SK-N-SH (cell line): ENCODE data around the gene LSM8. TPM values are rescaled to one million over a fixed set of nuclear protein-coding genes. Genes with fewer than 3 reads are reported as not detected.

Experiments
- CTCF ChIA-PET: fragments of 300-600, 350-600 bp; formaldehyde crosslinking; extraction: SDS; loops from one replicate; lab custom pipeline; 2021; lab: Yijun Ruan, JAX
- POLR2A ChIA-PET: fragments of 350-600 bp; sonication (Branson Sonifier 250); formaldehyde crosslinking; extraction: SDS; loops from one replicate; lab custom pipeline; 2020; ENCODE audit warnings: antibody characterized with exemption, inconsistent platforms; lab: Yijun Ruan, JAX
- DNase-seq: peaks from one replicate; pipeline ENCODE4 v3.0.0; 2012
- H2AFZ ChIP-seq: fragments of 200-600 bp; sonication (generic); 2 replicates; pipeline ENCODE4 v1.8.1; 2016; ENCODE audit warnings: antibody characterized with exemption, mild to moderate bottlenecking, low read depth
- H3F3A ChIP-seq: fragments of 200-600 bp; sonication (generic); replicated peaks from 2 replicates; pipeline ENCODE3; 2016; ENCODE audit warnings: antibody characterized with exemption, mild to moderate bottlenecking; ENCODE audit not compliant: insufficient read depth
- H3K27ac ChIP-seq, 2 experiments: fragments of 200-500 bp in 1 of 2; fragments of 200-600 bp in 1 of 2; sonication (Bioruptor generic) in 1 of 2; sonication (generic), shearing (Covaris generic) in 1 of 2; 2 replicates each; pipeline versions ENCODE4 v1.5.1 to v1.6.1; 2014 to 2016; ENCODE audit warnings: low read depth in 2 of 2, inconsistent platforms in 1 of 2, low read length in 1 of 2, mild to moderate bottlenecking in 1 of 2, mixed read lengths in 1 of 2
- H3K27me3 ChIP-seq: fragments of 200-600 bp; sonication (generic), shearing (Covaris generic); 2 replicates; pipeline ENCODE4 v1.6.1; 2016; ENCODE audit warnings: mixed run types; ENCODE audit not compliant: insufficient read depth
- H3K36me3 ChIP-seq, 2 experiments: fragments of 200-500 bp in 1 of 2; fragments of 200-600 bp in 1 of 2; sonication (Bioruptor generic) in 1 of 2; sonication (generic) in 1 of 2; replicated peaks in 1 of 2; 2 replicates each; pipeline versions ENCODE3 to v1.5.1; 2014 to 2016; ENCODE audit warnings: low read length in 1 of 2, mild to moderate bottlenecking in 1 of 2; ENCODE audit not compliant: insufficient read depth in 2 of 2, control insufficient read depth in 1 of 2
- H3K4me1 ChIP-seq, 2 experiments: fragments of 200-500 bp in 1 of 2; fragments of 200-600 bp in 1 of 2; sonication (Bioruptor generic) in 1 of 2; sonication (generic), shearing (Covaris generic) in 1 of 2; 2 replicates each; pipeline versions ENCODE4 v1.5.1 to v1.6.1; 2014 to 2016; ENCODE audit warnings: low read depth in 1 of 2, low read length in 1 of 2, mixed run types in 1 of 2; ENCODE audit not compliant: insufficient read depth in 2 of 2, control insufficient read depth in 1 of 2
- H3K4me2 ChIP-seq: fragments of 200-600 bp; sonication (generic), shearing (Covaris generic); 2 replicates; pipeline ENCODE4 v1.6.1; 2017; ENCODE audit warnings: mixed run types
- H3K4me3 ChIP-seq, 2 experiments: fragments of 200-500 bp in 1 of 2; fragments of 200-600 bp in 1 of 2; sonication (Bioruptor generic) in 1 of 2; sonication (generic), shearing (Covaris generic) in 1 of 2; 2 replicates each; pipeline versions ENCODE4 v1.5.1 to v1.8.1; 2014 to 2016; ENCODE audit warnings: low read depth in 2 of 2, inconsistent platforms in 1 of 2, low read length in 1 of 2, mild to moderate bottlenecking in 1 of 2, mixed read lengths in 1 of 2, moderate library complexity in 1 of 2
- H3K79me2 ChIP-seq: fragments of 200-600 bp; sonication (generic); 2 replicates; pipeline ENCODE4 v1.8.1; 2017; ENCODE audit warnings: mild to moderate bottlenecking; ENCODE audit not compliant: insufficient read depth
- H3K9ac ChIP-seq: fragments of 200-600 bp; sonication (generic); 2 replicates; pipeline ENCODE4 v1.6.1; 2017; ENCODE audit warnings: mixed run types
- H3K9me2 ChIP-seq: fragments of 200-600 bp; sonication (generic); 2 replicates; pipeline ENCODE4 v1.6.1; 2017; ENCODE audit warnings: mixed run types
- H3K9me3 ChIP-seq: fragments of 200-600 bp; sonication (generic); 2 replicates; pipeline ENCODE4 v1.6.1; 2017; ENCODE audit warnings: mixed run types, mild to moderate bottlenecking, moderate library complexity
- H4K20me1 ChIP-seq: fragments of 200-600 bp; sonication (generic); 2 replicates; pipeline ENCODE4 v1.6.1; 2017; ENCODE audit warnings: mild to moderate bottlenecking, mixed run types; ENCODE audit not compliant: insufficient read depth
- CTCF ChIP-seq: fragments of 200-600 bp; sonication (generic); IDR thresholded peaks from 2 replicates; pipeline ENCODE4 v1.6.1; 2017; ENCODE audit warnings: antibody characterized with exemption, mild to moderate bottlenecking, moderate library complexity
- FOXJ3 ChIP-seq: sonication (generic); formaldehyde crosslinking; IDR thresholded peaks from 2 replicates; pipeline ENCODE4 v1.5.1; 2020; ENCODE audit warnings: mild to moderate bottlenecking, missing genetic modification reagents
- NFIC ChIP-seq: IDR thresholded peaks from 2 replicates; pipeline ENCODE4 v1.4.0; 2012; ENCODE audit warnings: borderline replicate concordance
- NRF1 ChIP-seq: IDR thresholded peaks from 2 replicates; pipeline ENCODE4 v1.6.1; 2012; ENCODE audit warnings: low read depth, mild to moderate bottlenecking, low read length
- POLR2AphosphoS5 ChIP-seq: IDR thresholded peaks from 2 replicates; pipeline ENCODE4 v1.6.1; 2012; ENCODE audit warnings: low read depth, low read length
- REST ChIP-seq: IDR thresholded peaks from 2 replicates; pipeline ENCODE4 v1.6.1; 2012; ENCODE audit warnings: mild to moderate bottlenecking, low read depth, low read length, moderate library complexity
- RXRA ChIP-seq: IDR thresholded peaks from 2 replicates; pipeline ENCODE4 v1.4.0; 2012; ENCODE audit warnings: low read depth, mild to moderate bottlenecking, borderline replicate concordance
- SIN3A ChIP-seq: IDR thresholded peaks from 2 replicates; pipeline ENCODE4 v1.6.1; 2012; ENCODE audit warnings: low read depth, mild to moderate bottlenecking, low read length, moderate library complexity, borderline replicate concordance
- SMC3 ChIP-seq: IDR thresholded peaks from 2 replicates; pipeline ENCODE4 v1.6.1; 2012; ENCODE audit warnings: low read depth, low read length, improper control_type of control experiment
- USF1 ChIP-seq: IDR thresholded peaks from 2 replicates; pipeline ENCODE4 v1.4.0; 2012; ENCODE audit warnings: low read depth, borderline replicate concordance
- WGBS: methylation state at CpG from one replicate; pipeline ENCODE4 v1.1.6; 2017; ENCODE audit warnings: low lambda C conversion rate; 5-methylcytosine and 5-hydroxymethylcytosine counted together
- polyA plus RNA-seq, 3 experiments: library from polyadenylated mRNA; depleted of rRNA; stranded (reverse); fragments of >200 nt; gene quantifications; 2 replicates each; pipeline ENCODE4 v1.2.3, GENCODE V29; 2012

Gene LSM8
- polyA plus RNA-seq, 1 of the 3 experiments (the other 2 are of a cell fraction) = 52.8 TPM

- H3K9me2 ChIP-seq = no peaks in the 10 kb centered on the region
- H3K4me2 ChIP-seq = no peak overlapping the region
- DNase-seq = no peak
- H3K9ac ChIP-seq = no peak overlapping the region
- H3K27ac ChIP-seq = no peak overlapping the region
- POLR2A ChIA-PET = no interaction called here
- H3K79me2 ChIP-seq = no peaks in the 10 kb centered on the region
- peak; percentile 43 for TF ChIP-seq CTCF
- TF ChIP-seq FOXJ3 = no peak
- H2AFZ ChIP-seq = no peak overlapping the region
- no peaks in the 10 kb centered on the region for H3K27me3 ChIP-seq
- H3K4me3 ChIP-seq = no peak overlapping the region
- no peaks in the 10 kb centered on the region for H3K9me3 ChIP-seq
- no peaks in the 10 kb centered on the region for H3K4me1 ChIP-seq
- no peaks in the 10 kb centered on the region for H4K20me1 ChIP-seq
- no peaks in the 10 kb centered on the region for H3F3A ChIP-seq
- H3K36me3 ChIP-seq = no peaks in the 10 kb centered on the region
- 10% methylated on average over 4 of the region's 4 CpGs for WGBS
- CTCF ChIA-PET = interaction anchor here (0.6 to 2.5 kb wide), 3 partner anchors 9 to 26 kb away, joined by 3 to 9 read pairs (median 7); no protein-coding TSS in a partner anchor
Observed at GRCh38 chr7:118169146-118169545, 14.8 kb upstream of the LSM8 start.

GRCh38 chr7:118175740-118176139 lies 8.2 kb upstream of the LSM8 start:
- no peaks in the 10 kb centered on the region for H3K9me3 ChIP-seq
- no peaks in the 10 kb centered on the region for H3K79me2 ChIP-seq
- 44% methylated on average over 2 of the region's 2 CpGs for WGBS
- no peak overlapping the region for H2AFZ ChIP-seq
- no peak for TF ChIP-seq CTCF
- no peak for TF ChIP-seq NFIC
- TF ChIP-seq USF1 = no peak
- TF ChIP-seq SMC3 = no peak
- TF ChIP-seq REST = no peak
- no peak for TF ChIP-seq POLR2AphosphoS5
- TF ChIP-seq RXRA = no peak
- no peak for TF ChIP-seq SIN3A
- no peak for TF ChIP-seq NRF1
- no peaks in the 10 kb centered on the region for H3F3A ChIP-seq
- DNase-seq = no peak
- no peaks in the 10 kb centered on the region for H4K20me1 ChIP-seq
- H3K9me2 ChIP-seq = no peaks in the 10 kb centered on the region
- H3K9ac ChIP-seq = no peak overlapping the region
- H3K27ac ChIP-seq = no peak overlapping the region
- CTCF ChIA-PET = interaction anchor here (2.7 kb wide), 1 partner anchor 22 kb away, joined by 9 read pairs; no protein-coding TSS in a partner anchor
- H3K36me3 ChIP-seq = no peaks in the 10 kb centered on the region
- no peaks in the 10 kb centered on the region for H3K4me1 ChIP-seq
- no peak overlapping the region for H3K4me3 ChIP-seq
- no peaks in the 10 kb centered on the region for H3K27me3 ChIP-seq
- H3K4me2 ChIP-seq = no peak overlapping the region
- POLR2A ChIA-PET = no interaction called here
